ENCODE results near the gene PITX2. TPM values are rescaled to one million over a fixed set of nuclear protein-coding genes. Genes with fewer than 3 reads are reported as not detected.

The PITX2 gene
- polyA plus RNA-seq, 3 donors: not detected

GRCh38 chr4:110602061-110602460 is 20.8 kb downstream of the PITX2 start:
- DNase-seq: no peak
- H3K27me3 Mint-ChIP-seq (ENCODE audit: low read depth in 3 of 3): peaks cover 17 to 20% (median 19%) of the 10 kb centered on the region in 3 donors
- H3K9ac ChIP-seq (ENCODE audit: insufficient read depth, low read length, poor library complexity, severe bottlenecking): no peak overlapping the region
- H3K4me2 ChIP-seq (replicated peaks; ENCODE audit: extremely low read depth, low read length, poor library complexity, severe bottlenecking): no peak overlapping the region
- peaks cover 15 to 18% of the 10 kb centered on the region in 2 donors for H3K27me3 ChIP-seq (ENCODE audit: control insufficient read depth in 2 of 2, insufficient read depth in 2 of 2, low read length in 2 of 2)
- no peaks in the 10 kb centered on the region for H4K20me1 ChIP-seq (ENCODE audit: insufficient read depth, low read length)
- intact Hi-C loops (cut with micrococcal nuclease): no loop called here
- no peak overlapping the region for H3K4me3 ChIP-seq (replicated peaks in 1 of 3; ENCODE audit: low read depth in 2 of 3, low read length in 3 of 3)
- H3K79me2 ChIP-seq (ENCODE audit: insufficient read depth, low read length): no peaks in the 10 kb centered on the region
- H3K36me3 Mint-ChIP-seq: no peaks in the 10 kb centered on the region
- no peak overlapping the region for H2AFZ ChIP-seq (ENCODE audit: insufficient read depth, low read depth, low read length, poor library complexity, severe bottlenecking)
- no peak overlapping the region for H3K4me3 Mint-ChIP-seq
- no peaks in the 10 kb centered on the region for H3K4me1 ChIP-seq (ENCODE audit: control insufficient read depth in 1 of 2, insufficient read depth in 2 of 2, low read length in 2 of 2)
- no peaks in the 10 kb centered on the region for H3K4me1 Mint-ChIP-seq
- H3K36me3 ChIP-seq (replicated peaks in 1 of 2; ENCODE audit: control insufficient read depth in 1 of 2, insufficient read depth in 2 of 2, low read length in 2 of 2): no peaks in the 10 kb centered on the region
- no peak overlapping the region for H3K27ac Mint-ChIP-seq
- peaks cover 0 to 10% (median 3%) of the 10 kb centered on the region in 7 donors for H3K9me3 Mint-ChIP-seq
- no peak overlapping the region for H3K27ac ChIP-seq (ENCODE audit: low read depth in 1 of 2, low read length in 2 of 2)
- TF ChIP-seq CTCF (IDR thresholded peaks at IDR 0.05): no peak
- H3K9me3 ChIP-seq (replicated peaks in 1 of 2; ENCODE audit: control insufficient read depth in 1 of 2, insufficient read depth in 1 of 2, low read length in 2 of 2): no peaks in the 10 kb centered on the region
- WGBS (ENCODE audit: insufficient coverage): no CpG with 5 or more reads among the region's 2 CpGs

GRCh38 chr4:110597582-110597981 is 25.3 kb downstream of the PITX2 start:
- Histone ChIP-seq H3K27me3 (ENCODE audit: control insufficient read depth in 2 of 2, insufficient read depth in 2 of 2, low read length in 2 of 2) (peaks cover under 1 to 2% of the 10 kb centered on the region in 2 donors), H3K4me2 (replicated peaks; ENCODE audit: extremely low read depth, low read length, poor library complexity, severe bottlenecking) (no peak overlapping the region), H3K4me1 (ENCODE audit: control insufficient read depth in 1 of 2, insufficient read depth in 2 of 2, low read length in 2 of 2) (no peaks in the 10 kb centered on the region), H3K27ac (ENCODE audit: low read depth in 1 of 2, low read length in 2 of 2) (no peak overlapping the region), H3K4me3 (replicated peaks in 1 of 3; ENCODE audit: low read depth in 2 of 3, low read length in 3 of 3) (no peak overlapping the region), H3K79me2 (ENCODE audit: insufficient read depth, low read length) (no peaks in the 10 kb centered on the region), H2AFZ (ENCODE audit: insufficient read depth, low read depth, low read length, poor library complexity, severe bottlenecking) (no peak overlapping the region), H4K20me1 (ENCODE audit: insufficient read depth, low read length) (no peaks in the 10 kb centered on the region), H3K36me3 (replicated peaks in 1 of 2; ENCODE audit: control insufficient read depth in 1 of 2, insufficient read depth in 2 of 2, low read length in 2 of 2) (no peaks in the 10 kb centered on the region), H3K9me3 (replicated peaks in 1 of 2; ENCODE audit: control insufficient read depth in 1 of 2, insufficient read depth in 1 of 2, low read length in 2 of 2) (peaks cover 11 to 16% of the 10 kb centered on the region in 2 donors), H3K9ac (ENCODE audit: insufficient read depth, low read length, poor library complexity, severe bottlenecking) (no peak overlapping the region)
- no peak for TF ChIP-seq CTCF (IDR thresholded peaks at IDR 0.05)
- Mint-ChIP-seq H3K27ac (no peak overlapping the region), H3K36me3 (no peaks in the 10 kb centered on the region), H3K27me3 (ENCODE audit: low read depth in 3 of 3) (peaks cover 10 to 14% (median 13%) of the 10 kb centered on the region in 3 donors), H3K4me3 (no peak overlapping the region), H3K4me1 (no peaks in the 10 kb centered on the region), H3K9me3 (peaks cover 4 to 28% (median 14%) of the 10 kb centered on the region in 7 donors)
- no peak for DNase-seq
- intact Hi-C loops (cut with micrococcal nuclease): no loop called here

Data from CD14-positive monocyte (primary cell).